SJSA1 (cell line): ENCODE data around the gene VIL1. TPM values are rescaled to one million over a fixed set of nuclear protein-coding genes. Genes with fewer than 3 reads are reported as not detected.
A peak's percentile ranks its signal among the peaks of the same experiment; 100 is the strongest.

Source experiments
- DNase-seq, 2 experiments: peaks; one replicate each; pipeline ENCODE4 v3.0.0-alpha.2; 2015 to 2020; ENCODE audit warnings: low spot score in 2 of 2, low read depth in 1 of 2
- H3K27ac ChIP-seq: fragments of 250-450 bp; sonication (Bioruptor Pico); 2 replicates; pipeline ENCODE4 v1.5.1; 2020; ENCODE audit warnings: mild to moderate bottlenecking, moderate library complexity
- H3K27me3 ChIP-seq: fragments of 250-450 bp; sonication (Bioruptor Pico); replicated peaks from 2 replicates; pipeline ENCODE4 v1.5.1; 2020; ENCODE audit warnings: mild to moderate bottlenecking, moderate library complexity
- H3K36me3 ChIP-seq: fragments of 250-450 bp; sonication (Bioruptor Pico); 2 replicates; pipeline ENCODE4 v1.5.1; 2020; ENCODE audit warnings: mild to moderate bottlenecking
- H3K4me1 ChIP-seq: fragments of 250-450 bp; sonication (Bioruptor Pico); replicated peaks from 2 replicates; pipeline ENCODE4 v1.6.1; 2021; ENCODE audit warnings: mild to moderate bottlenecking
- H3K4me3 ChIP-seq: fragments of 250-450 bp; sonication (Bioruptor Pico); 2 replicates; pipeline ENCODE4 v1.5.1; 2020; ENCODE audit warnings: mild to moderate bottlenecking
- H3K9me3 ChIP-seq: fragments of 250-450 bp; sonication (Bioruptor Pico); replicated peaks from 2 replicates; pipeline ENCODE4 v1.5.1; 2020; ENCODE audit warnings: mild to moderate bottlenecking
- total RNA-seq: library from RNA; depleted of rRNA; stranded (reverse); fragments of >200 nt; shearing (Covaris generic); gene quantifications from 2 replicates; pipeline ENCODE4 v1.2.3, GENCODE V29; 2014

The VIL1 gene
- total RNA-seq, 1 experiment from 2014 or later: not detected

- H3K27me3 ChIP-seq: no peaks in the 10 kb centered on the region
- no peak for DNase-seq
- no peaks in the 10 kb centered on the region for H3K9me3 ChIP-seq
- peaks cover 54% of the 10 kb centered on the region for H3K36me3 ChIP-seq
- H3K4me1 ChIP-seq: no peaks in the 10 kb centered on the region
- H3K27ac ChIP-seq: no peak overlapping the region
- no peak overlapping the region for H3K4me3 ChIP-seq
Measured at GRCh38 chr2:218456849-218457248, 37.9 kb downstream of the VIL1 start.

- DNase-seq: no peak
- no peak overlapping the region for H3K27ac ChIP-seq
- H3K4me1 ChIP-seq: no peaks in the 10 kb centered on the region
- H3K27me3 ChIP-seq: no peaks in the 10 kb centered on the region
- H3K36me3 ChIP-seq: peaks cover 58% of the 10 kb centered on the region
- no peaks in the 10 kb centered on the region for H3K9me3 ChIP-seq
- no peak overlapping the region for H3K4me3 ChIP-seq
Measured at GRCh38 chr2:218458598-218458997, 39.7 kb downstream of the VIL1 start.

- Histone ChIP-seq H3K9me3 (no peaks in the 10 kb centered on the region), H3K4me3 (no peak overlapping the region), H3K36me3 (peaks cover 52% of the 10 kb centered on the region), H3K27ac (no peak overlapping the region), H3K27me3 (no peaks in the 10 kb centered on the region), H3K4me1 (no peaks in the 10 kb centered on the region)
- peak in 1 of 2 experiments; percentile 23 for DNase-seq
Measured at GRCh38 chr2:218465987-218466633, 47.2 kb downstream of the VIL1 start.

GRCh38 chr2:218470448-218470847, 51.5 kb downstream of the VIL1 start:
- no peak overlapping the region for H3K4me3 ChIP-seq
- H3K27ac ChIP-seq: no peak overlapping the region
- H3K9me3 ChIP-seq: no peaks in the 10 kb centered on the region
- H3K27me3 ChIP-seq: no peaks in the 10 kb centered on the region
- H3K36me3 ChIP-seq: peaks cover 59% of the 10 kb centered on the region
- no peaks in the 10 kb centered on the region for H3K4me1 ChIP-seq
- no peak for DNase-seq

GRCh38 chr2:218471036-218471435, 52.1 kb downstream of the VIL1 start:
- H3K9me3 ChIP-seq: no peaks in the 10 kb centered on the region
- no peak overlapping the region for H3K4me3 ChIP-seq
- no peak for DNase-seq
- no peaks in the 10 kb centered on the region for H3K4me1 ChIP-seq
- peaks cover 55% of the 10 kb centered on the region for H3K36me3 ChIP-seq
- no peak overlapping the region for H3K27ac ChIP-seq
- no peaks in the 10 kb centered on the region for H3K27me3 ChIP-seq

GRCh38 chr2:218471982-218472381, 53.1 kb downstream of the VIL1 start:
- DNase-seq: no peak
- Histone ChIP-seq H3K36me3 (peaks cover 56% of the 10 kb centered on the region), H3K4me3 (no peak overlapping the region), H3K27me3 (no peaks in the 10 kb centered on the region), H3K9me3 (no peaks in the 10 kb centered on the region), H3K4me1 (no peaks in the 10 kb centered on the region), H3K27ac (no peak overlapping the region)

- no peak overlapping the region for H3K4me3 ChIP-seq
- DNase-seq: no peak
- no peaks in the 10 kb centered on the region for H3K27me3 ChIP-seq
- no peaks in the 10 kb centered on the region for H3K9me3 ChIP-seq
- no peak overlapping the region for H3K27ac ChIP-seq
- no peaks in the 10 kb centered on the region for H3K4me1 ChIP-seq
- peaks cover 65% of the 10 kb centered on the region for H3K36me3 ChIP-seq
Measured at GRCh38 chr2:218472988-218473387, 54.1 kb downstream of the VIL1 start.

- no peak for DNase-seq
- no peak overlapping the region for H3K27ac ChIP-seq
- H3K27me3 ChIP-seq: no peaks in the 10 kb centered on the region
- H3K4me1 ChIP-seq: no peaks in the 10 kb centered on the region
- peaks cover 75% of the 10 kb centered on the region for H3K36me3 ChIP-seq
- no peaks in the 10 kb centered on the region for H3K9me3 ChIP-seq
- no peak overlapping the region for H3K4me3 ChIP-seq
Measured at GRCh38 chr2:218474527-218474926, 55.6 kb downstream of the VIL1 start.

GRCh38 chr2:218476676-218477075, 57.8 kb downstream of the VIL1 start:
- no peaks in the 10 kb centered on the region for H3K9me3 ChIP-seq
- H3K27ac ChIP-seq: no peak overlapping the region
- H3K4me1 ChIP-seq: no peaks in the 10 kb centered on the region
- no peak overlapping the region for H3K4me3 ChIP-seq
- no peaks in the 10 kb centered on the region for H3K27me3 ChIP-seq
- peaks cover 74% of the 10 kb centered on the region for H3K36me3 ChIP-seq
- no peak for DNase-seq

GRCh38 chr2:218477247-218477646, 58.3 kb downstream of the VIL1 start:
- no peak overlapping the region for H3K4me3 ChIP-seq
- no peaks in the 10 kb centered on the region for H3K4me1 ChIP-seq
- peaks cover 76% of the 10 kb centered on the region for H3K36me3 ChIP-seq
- no peaks in the 10 kb centered on the region for H3K27me3 ChIP-seq
- no peak overlapping the region for H3K27ac ChIP-seq
- H3K9me3 ChIP-seq: no peaks in the 10 kb centered on the region
- DNase-seq: no peak

- Histone ChIP-seq H3K36me3 (peaks cover 72% of the 10 kb centered on the region), H3K4me1 (no peaks in the 10 kb centered on the region), H3K27me3 (no peaks in the 10 kb centered on the region), H3K4me3 (no peak overlapping the region), H3K9me3 (no peaks in the 10 kb centered on the region), H3K27ac (no peak overlapping the region)
- no peak for DNase-seq
Measured at GRCh38 chr2:218478544-218478943, 59.6 kb downstream of the VIL1 start.

- Histone ChIP-seq H3K9me3 (no peaks in the 10 kb centered on the region), H3K27ac (no peak overlapping the region), H3K27me3 (no peaks in the 10 kb centered on the region), H3K4me3 (no peak overlapping the region), H3K4me1 (no peaks in the 10 kb centered on the region), H3K36me3 (peaks cover 70% of the 10 kb centered on the region)
- DNase-seq: no peak
Measured at GRCh38 chr2:218479595-218479994, 60.7 kb downstream of the VIL1 start.

- Histone ChIP-seq H3K27ac (no peak overlapping the region), H3K9me3 (no peaks in the 10 kb centered on the region), H3K36me3 (peaks cover 69% of the 10 kb centered on the region), H3K4me3 (no peak overlapping the region), H3K27me3 (no peaks in the 10 kb centered on the region), H3K4me1 (no peaks in the 10 kb centered on the region)
- no peak for DNase-seq
Measured at GRCh38 chr2:218482651-218483050, 63.7 kb downstream of the VIL1 start.

GRCh38 chr2:218485986-218486667, 67.2 kb downstream of the VIL1 start:
- H3K36me3 ChIP-seq: peaks cover 65% of the 10 kb centered on the region
- H3K9me3 ChIP-seq: no peaks in the 10 kb centered on the region
- H3K27ac ChIP-seq: no peak overlapping the region
- no peak for DNase-seq
- no peaks in the 10 kb centered on the region for H3K4me1 ChIP-seq
- H3K4me3 ChIP-seq: no peak overlapping the region
- no peaks in the 10 kb centered on the region for H3K27me3 ChIP-seq
